Trophoblast cell (in vitro differentiated cells and primary cell): Measurements from ENCODE around the gene PTPRN2.

Experiments used
- DNase-seq, 2 donors: peaks; one replicate each; pipeline ENCODE4 v3.0.0-alpha.2; 2016
- H2AFZ ChIP-seq: 2 replicates; pipeline ENCODE4 v1.6.1; 2013; ENCODE audit warnings: low read length, moderate library complexity, mild to moderate bottlenecking; ENCODE audit not compliant: insufficient read depth, poor library complexity
- H2AK5ac ChIP-seq: 2 replicates; pipeline ENCODE4 v1.6.1; 2013; ENCODE audit warnings: mild to moderate bottlenecking, low read length
- H2BK120ac ChIP-seq: 2 replicates; pipeline ENCODE4 v1.6.1; 2013; ENCODE audit warnings: low read length, mild to moderate bottlenecking, moderate library complexity; ENCODE audit not compliant: insufficient read depth, poor library complexity
- H2BK12ac ChIP-seq: 2 replicates; pipeline ENCODE4 v1.6.1; 2013; ENCODE audit warnings: mild to moderate bottlenecking, low read length, moderate library complexity
- H2BK5ac ChIP-seq: 2 replicates; pipeline ENCODE4 v1.6.1; 2013; ENCODE audit warnings: low read length, low read depth, moderate library complexity, mild to moderate bottlenecking; ENCODE audit not compliant: poor library complexity
- H3K14ac ChIP-seq: 2 replicates; pipeline ENCODE4 v1.6.1; 2013; ENCODE audit warnings: mild to moderate bottlenecking, low read length
- H3K18ac ChIP-seq: 2 replicates; pipeline ENCODE4 v1.6.1; 2013; ENCODE audit warnings: mild to moderate bottlenecking, low read length
- H3K23ac ChIP-seq: 2 replicates; pipeline ENCODE4 v1.6.1; 2013; ENCODE audit warnings: low read length
- H3K27ac ChIP-seq: 2 replicates; pipeline ENCODE4 v1.5.1; 2013; ENCODE audit warnings: low read depth, mild to moderate bottlenecking, inconsistent platforms, low read length, moderate library complexity
- H3K27me3 ChIP-seq: 2 replicates; pipeline ENCODE4 v1.6.1; 2013; ENCODE audit warnings: inconsistent platforms, mild to moderate bottlenecking, low read length, moderate library complexity; ENCODE audit not compliant: insufficient read depth
- H3K36me3 ChIP-seq, 2 experiments: 1 replicate in 1 of 2; 2 replicates in 1 of 2; pipeline ENCODE4 v1.6.1; 2013; ENCODE audit warnings: low read length in 2 of 2, mild to moderate bottlenecking in 2 of 2, moderate library complexity in 1 of 2; ENCODE audit not compliant: insufficient read depth in 2 of 2, control insufficient read depth in 1 of 2
- H3K4ac ChIP-seq: 2 replicates; pipeline ENCODE4 v1.6.1; 2013; ENCODE audit warnings: low read depth, mild to moderate bottlenecking, low read length, moderate library complexity
- H3K4me1 ChIP-seq, 2 experiments: 1 replicate in 1 of 2; 2 replicates in 1 of 2; pipeline ENCODE4 v1.6.1; 2013; ENCODE audit warnings: low read length in 2 of 2, mild to moderate bottlenecking in 2 of 2, moderate library complexity in 1 of 2; ENCODE audit not compliant: insufficient read depth in 2 of 2, control insufficient read depth in 1 of 2
- H3K4me2 ChIP-seq: 2 replicates; pipeline ENCODE4 v1.6.1; 2013; ENCODE audit warnings: inconsistent platforms, mild to moderate bottlenecking, low read length, moderate library complexity
- H3K4me3 ChIP-seq: 2 replicates; pipeline ENCODE4 v1.5.1; 2013; ENCODE audit warnings: mild to moderate bottlenecking, low read depth, low read length, inconsistent platforms
- H3K79me1 ChIP-seq: one replicate; pipeline ENCODE4 v1.6.1; 2013; ENCODE audit warnings: low read length
- H3K79me2 ChIP-seq: 2 replicates; pipeline ENCODE4 v1.6.1; 2013; ENCODE audit warnings: low read length, mild to moderate bottlenecking; ENCODE audit not compliant: control insufficient read depth, insufficient read depth, poor library complexity
- H3K9ac ChIP-seq: 2 replicates; pipeline ENCODE4 v1.6.1; 2013; ENCODE audit warnings: mild to moderate bottlenecking, low read length
- H3K9me3 ChIP-seq: 2 replicates; pipeline ENCODE4 v1.6.1; 2013; ENCODE audit warnings: low read depth, mild to moderate bottlenecking, control low read depth, inconsistent platforms, low read length; ENCODE audit not compliant: insufficient read depth
- H4K12ac ChIP-seq: 2 replicates; pipeline ENCODE4 v1.6.1; 2013; ENCODE audit warnings: low read depth, mild to moderate bottlenecking, low read length, moderate library complexity
- H4K8ac ChIP-seq: 2 replicates; pipeline ENCODE4 v1.6.1; 2013; ENCODE audit warnings: low read depth, mild to moderate bottlenecking, low read length, moderate library complexity
- H4K91ac ChIP-seq: one replicate; pipeline ENCODE4 v1.6.1; 2013; ENCODE audit warnings: low read depth, mild to moderate bottlenecking, low read length, moderate library complexity
- WGBS: extraction: QIAGEN DNeasy Blood & Tissue Kit; methylation state at CpG from one replicate; pipeline ENCODE4 v1.1.7; 2013; ENCODE audit warnings: missing lambda C conversion rate; ENCODE audit not compliant: insufficient read length, insufficient coverage; ENCODE audit errors: extremely low coverage; 5-methylcytosine and 5-hydroxymethylcytosine counted together

PTPRN2 gene

DNA sequence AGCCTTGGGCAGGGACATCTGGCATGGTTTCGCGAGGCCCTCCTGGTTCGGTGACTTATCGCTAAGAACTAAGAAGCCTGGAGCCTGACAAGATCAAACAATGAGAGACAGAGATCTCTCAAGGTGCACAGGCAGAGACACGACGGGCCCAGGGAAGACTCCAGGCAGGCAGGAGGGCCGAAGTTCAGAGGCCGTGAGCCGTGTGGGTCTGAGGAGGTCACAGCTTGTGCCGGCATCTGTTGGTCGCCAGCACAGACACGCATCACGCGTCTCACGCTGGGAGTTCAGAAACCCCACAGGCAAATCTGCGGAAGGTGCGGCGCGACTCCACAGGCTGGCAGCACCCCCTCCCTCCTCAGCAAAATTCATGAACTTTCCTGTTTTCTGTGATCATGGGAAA lies 936.8 kb downstream of the PTPRN2 start:
- H2BK120ac ChIP-seq = no peak overlapping the region
- no peak overlapping the region for H2AFZ ChIP-seq
- H3K4me2 ChIP-seq = no peak overlapping the region
- H4K12ac ChIP-seq = no peak overlapping the region
- H3K23ac ChIP-seq = no peak overlapping the region
- H2AK5ac ChIP-seq = no peak overlapping the region
- no peak overlapping the region for H3K27ac ChIP-seq
- WGBS = no CpG with 5 or more reads among the region's 19 CpGs
- H4K91ac ChIP-seq = no peak overlapping the region
- no peaks in the 10 kb centered on the region for H3K27me3 ChIP-seq
- H3K14ac ChIP-seq = no peak overlapping the region
- no peak overlapping the region for H3K4me3 ChIP-seq
- peaks cover 3% of the 10 kb centered on the region for H3K9me3 ChIP-seq
- H3K79me1 ChIP-seq = no peaks in the 10 kb centered on the region
- no peak for DNase-seq
- no peak overlapping the region for H3K9ac ChIP-seq
- H3K36me3 ChIP-seq = no peaks in the 10 kb centered on the region
- H3K79me2 ChIP-seq = no peaks in the 10 kb centered on the region
- no peak overlapping the region for H2BK12ac ChIP-seq
- no peaks in the 10 kb centered on the region for H3K4me1 ChIP-seq
- H4K8ac ChIP-seq = no peak overlapping the region
- no peak overlapping the region for H2BK5ac ChIP-seq
- no peak overlapping the region for H3K18ac ChIP-seq
- no peak overlapping the region for H3K4ac ChIP-seq

DNA sequence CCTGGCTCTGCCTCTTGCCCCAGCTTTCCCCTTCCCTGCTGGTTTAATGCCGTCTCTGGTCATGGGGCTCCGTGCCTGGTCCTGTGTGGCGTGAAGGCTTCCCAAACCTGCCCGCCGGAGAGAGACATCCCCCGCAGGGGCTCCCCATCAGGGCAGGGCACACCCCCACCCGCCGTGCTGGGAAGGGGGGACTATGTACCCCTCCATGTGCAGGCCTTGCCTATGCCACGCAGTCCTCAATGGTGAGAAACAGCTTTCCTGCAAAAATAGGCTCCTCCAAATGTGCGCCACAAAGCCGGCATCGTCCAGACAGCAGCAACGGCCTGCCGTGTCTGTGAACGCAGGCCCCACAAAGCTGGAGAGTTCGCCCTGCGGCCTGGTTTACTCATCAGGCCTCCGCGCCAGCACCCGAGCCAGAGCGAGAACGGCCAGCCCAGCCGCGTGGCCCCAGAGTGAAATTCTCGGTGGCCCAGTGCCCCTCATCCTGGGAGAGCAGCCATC lies 937.4 kb downstream of the PTPRN2 start:
- no peak overlapping the region for H3K27ac ChIP-seq
- H4K8ac ChIP-seq = no peak overlapping the region
- no peak overlapping the region for H3K4me3 ChIP-seq
- no CpG with 5 or more reads among the region's 25 CpGs for WGBS
- H2AK5ac ChIP-seq = no peak overlapping the region
- no peak overlapping the region for H2BK12ac ChIP-seq
- H2AFZ ChIP-seq = no peak overlapping the region
- no peak overlapping the region for H3K14ac ChIP-seq
- H3K79me1 ChIP-seq = no peaks in the 10 kb centered on the region
- H4K12ac ChIP-seq = no peak overlapping the region
- no peak overlapping the region for H2BK5ac ChIP-seq
- no peaks in the 10 kb centered on the region for H3K4me1 ChIP-seq
- no peaks in the 10 kb centered on the region for H3K79me2 ChIP-seq
- no peaks in the 10 kb centered on the region for H3K27me3 ChIP-seq
- H3K9me3 ChIP-seq = peaks cover 6% of the 10 kb centered on the region
- no peak overlapping the region for H2BK120ac ChIP-seq
- DNase-seq = no peak
- H4K91ac ChIP-seq = no peak overlapping the region
- H3K4me2 ChIP-seq = no peak overlapping the region
- no peak overlapping the region for H3K9ac ChIP-seq
- no peaks in the 10 kb centered on the region for H3K36me3 ChIP-seq
- H3K18ac ChIP-seq = no peak overlapping the region
- H3K4ac ChIP-seq = no peak overlapping the region
- H3K23ac ChIP-seq = no peak overlapping the region

GRCh38 chr7:157646551-157646950 lies 941.1 kb downstream of the PTPRN2 start:
- Histone ChIP-seq H3K36me3 (no peaks in the 10 kb centered on the region), H3K79me2 (no peaks in the 10 kb centered on the region), H2BK12ac (no peak overlapping the region), H2AK5ac (no peak overlapping the region), H3K9me3 (peaks cover 22% of the 10 kb centered on the region), H3K4ac (no peak overlapping the region), H3K4me1 (no peaks in the 10 kb centered on the region), H3K27me3 (no peaks in the 10 kb centered on the region), H3K18ac (no peak overlapping the region), H2BK120ac (no peak overlapping the region), H2AFZ (no peak overlapping the region), H3K4me3 (no peak overlapping the region), H3K9ac (no peak overlapping the region), H3K4me2 (no peak overlapping the region), H4K12ac (no peak overlapping the region), H3K23ac (no peak overlapping the region), H3K27ac (no peak overlapping the region), H2BK5ac (no peak overlapping the region), H3K14ac (no peak overlapping the region), H4K8ac (no peak overlapping the region), H4K91ac (no peak overlapping the region), H3K79me1 (no peaks in the 10 kb centered on the region)
- no peak for DNase-seq
- no CpG with 5 or more reads among the region's 13 CpGs for WGBS

GRCh38 chr7:157645539-157645938 lies 942.1 kb downstream of the PTPRN2 start:
- Histone ChIP-seq H3K79me1 (no peaks in the 10 kb centered on the region), H4K12ac (no peak overlapping the region), H3K4me2 (no peak overlapping the region), H2AFZ (no peak overlapping the region), H3K14ac (no peak overlapping the region), H3K27me3 (no peaks in the 10 kb centered on the region), H3K23ac (no peak overlapping the region), H3K4ac (no peak overlapping the region), H2BK120ac (no peak overlapping the region), H3K4me3 (no peak overlapping the region), H3K36me3 (no peaks in the 10 kb centered on the region), H4K91ac (no peak overlapping the region), H3K27ac (no peak overlapping the region), H2BK12ac (no peak overlapping the region), H3K9me3 (peaks cover 22% of the 10 kb centered on the region), H2AK5ac (no peak overlapping the region), H3K79me2 (no peaks in the 10 kb centered on the region), H2BK5ac (no peak overlapping the region), H3K4me1 (no peaks in the 10 kb centered on the region), H4K8ac (no peak overlapping the region), H3K18ac (no peak overlapping the region), H3K9ac (no peak overlapping the region)
- WGBS = no CpG with 5 or more reads among the region's 12 CpGs
- DNase-seq = no peak
